Measurements from ENCODE around the gene NCMAP.

DNA sequence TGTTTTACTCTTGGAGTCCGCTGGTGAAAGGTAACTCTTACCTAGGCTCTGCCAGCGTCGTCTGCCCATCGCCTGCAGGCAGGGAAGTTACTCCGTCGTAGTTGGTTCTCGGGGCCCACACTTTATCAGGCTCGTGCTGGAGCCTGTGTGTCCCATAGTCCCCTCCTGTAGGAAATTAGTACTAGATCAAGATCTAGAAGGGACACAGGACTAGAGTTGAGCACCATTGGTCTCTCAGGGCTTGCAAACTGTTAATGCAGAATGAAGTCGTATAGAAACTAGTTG, 88.2 kb downstream of the NCMAP start:
- TF ChIP-seq, protein P1, sequence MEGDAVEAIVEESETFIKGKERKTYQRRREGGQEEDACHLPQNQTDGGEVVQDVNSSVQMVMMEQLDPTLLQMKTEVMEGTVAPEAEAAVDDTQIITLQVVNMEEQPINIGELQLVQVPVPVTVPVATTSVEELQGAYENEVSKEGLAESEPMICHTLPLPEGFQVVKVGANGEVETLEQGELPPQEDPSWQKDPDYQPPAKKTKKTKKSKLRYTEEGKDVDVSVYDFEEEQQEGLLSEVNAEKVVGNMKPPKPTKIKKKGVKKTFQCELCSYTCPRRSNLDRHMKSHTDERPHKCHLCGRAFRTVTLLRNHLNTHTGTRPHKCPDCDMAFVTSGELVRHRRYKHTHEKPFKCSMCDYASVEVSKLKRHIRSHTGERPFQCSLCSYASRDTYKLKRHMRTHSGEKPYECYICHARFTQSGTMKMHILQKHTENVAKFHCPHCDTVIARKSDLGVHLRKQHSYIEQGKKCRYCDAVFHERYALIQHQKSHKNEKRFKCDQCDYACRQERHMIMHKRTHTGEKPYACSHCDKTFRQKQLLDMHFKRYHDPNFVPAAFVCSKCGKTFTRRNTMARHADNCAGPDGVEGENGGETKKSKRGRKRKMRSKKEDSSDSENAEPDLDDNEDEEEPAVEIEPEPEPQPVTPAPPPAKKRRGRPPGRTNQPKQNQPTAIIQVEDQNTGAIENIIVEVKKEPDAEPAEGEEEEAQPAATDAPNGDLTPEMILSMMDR (IDR thresholded peaks at IDR 0.05; ENCODE audit: low read depth, low read length), result no peak
- TF ChIP-seq POLR2A (IDR thresholded peaks at IDR 0.05; ENCODE audit: extremely low read depth, insufficient read length), result no peak

Measured in NB4 (cell line).